HG03457 (cell line): ENCODE measurements around the gene RIOK1.

Experiments
- ATAC-seq: cut with Tn5 transposase; IDR thresholded peaks from one replicate; pipeline ENCODE4 v1.9.1; 2021; ENCODE audit warnings: moderate number of reproducible peaks; ENCODE audit not compliant: unreplicated experiment

RIOK1 gene

GRCh38 chr6:7406743-7407142, 17.1 kb downstream of the RIOK1 start:
- ATAC-seq: no peak

GRCh38 chr6:7409740-7410139, 20.1 kb downstream of the RIOK1 start:
- ATAC-seq: no peak

GRCh38 chr6:7410851-7411250, 21.2 kb downstream of the RIOK1 start:
- no peak for ATAC-seq

- no peak for ATAC-seq
These were observed 21.7 kb downstream of the RIOK1 start for GRCh38 chr6:7411328-7411727.

- no peak for ATAC-seq
These were observed 23.7 kb downstream of the RIOK1 start for GRCh38 chr6:7413151-7413823.

- ATAC-seq: no peak
These were observed 25.2 kb downstream of the RIOK1 start for GRCh38 chr6:7414811-7415210.

- no peak for ATAC-seq
These were observed 28.1 kb downstream of the RIOK1 start for GRCh38 chr6:7417684-7418083.

GRCh38 chr6:7418238-7418905, 28.8 kb downstream of the RIOK1 start:
- no peak for ATAC-seq

GRCh38 chr6:7419065-7419464, 29.5 kb downstream of the RIOK1 start:
- no peak for ATAC-seq

- no peak for ATAC-seq
These were observed 31.5 kb downstream of the RIOK1 start for GRCh38 chr6:7421066-7421465.

GRCh38 chr6:7424058-7424457, 34.5 kb downstream of the RIOK1 start:
- ATAC-seq: no peak

GRCh38 chr6:7424967-7425807, 35.6 kb downstream of the RIOK1 start:
- ATAC-seq: no peak

- no peak for ATAC-seq
These were observed 36.2 kb downstream of the RIOK1 start for GRCh38 chr6:7425808-7426190.

- no peak for ATAC-seq
These were observed 37.0 kb downstream of the RIOK1 start for GRCh38 chr6:7426447-7427169.

- ATAC-seq: no peak
These were observed 41.7 kb downstream of the RIOK1 start for GRCh38 chr6:7431313-7431673.

- ATAC-seq: no peak
These were observed 42.2 kb downstream of the RIOK1 start for GRCh38 chr6:7431674-7432390.

GRCh38 chr6:7432391-7433120, 42.9 kb downstream of the RIOK1 start:
- ATAC-seq: no peak

- no peak for ATAC-seq
These were observed 43.6 kb downstream of the RIOK1 start for GRCh38 chr6:7433121-7433617.

- no peak for ATAC-seq
These were observed 45.1 kb downstream of the RIOK1 start for GRCh38 chr6:7434672-7435071.

GRCh38 chr6:7438011-7438410, 48.4 kb downstream of the RIOK1 start:
- ATAC-seq: no peak
